Panc1 (cell line): ENCODE results near the gene RPP25.

Experiments
- POLR2AphosphoS5 ChIP-seq: IDR thresholded peaks from 2 replicates; pipeline ENCODE4 v1.6.1; 2012; ENCODE audit warnings: mild to moderate bottlenecking, low read depth, low read length, moderate library complexity
- TF ChIP-seq, protein P1 (sequence below): fragments of 450-650 bp; IDR thresholded peaks from 2 replicates; pipeline ENCODE4 v1.5.1; 2017; ENCODE audit warnings: mild to moderate bottlenecking

DNA sequence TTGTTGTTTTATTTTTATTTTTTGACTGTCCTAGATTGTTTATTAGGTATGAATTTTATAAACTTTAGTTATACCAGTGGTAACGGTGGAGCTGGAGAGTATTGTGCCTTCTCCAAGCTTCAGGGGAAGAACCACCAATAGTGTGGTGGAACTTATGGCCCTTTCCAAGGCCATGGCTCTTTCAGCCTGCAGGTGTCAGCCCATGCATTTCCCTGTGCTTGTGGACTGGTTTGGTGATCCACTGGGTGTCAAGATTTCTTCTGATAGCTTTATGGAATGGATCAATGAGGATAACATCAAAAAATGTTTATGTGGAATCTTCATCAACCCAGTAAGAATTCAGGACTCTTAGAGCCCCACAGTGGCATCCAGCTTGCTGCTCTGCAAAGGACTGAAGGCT is 19.6 kb upstream of the RPP25 start:
- no peak for TF ChIP-seq POLR2AphosphoS5
- TF ChIP-seq, protein P1, sequence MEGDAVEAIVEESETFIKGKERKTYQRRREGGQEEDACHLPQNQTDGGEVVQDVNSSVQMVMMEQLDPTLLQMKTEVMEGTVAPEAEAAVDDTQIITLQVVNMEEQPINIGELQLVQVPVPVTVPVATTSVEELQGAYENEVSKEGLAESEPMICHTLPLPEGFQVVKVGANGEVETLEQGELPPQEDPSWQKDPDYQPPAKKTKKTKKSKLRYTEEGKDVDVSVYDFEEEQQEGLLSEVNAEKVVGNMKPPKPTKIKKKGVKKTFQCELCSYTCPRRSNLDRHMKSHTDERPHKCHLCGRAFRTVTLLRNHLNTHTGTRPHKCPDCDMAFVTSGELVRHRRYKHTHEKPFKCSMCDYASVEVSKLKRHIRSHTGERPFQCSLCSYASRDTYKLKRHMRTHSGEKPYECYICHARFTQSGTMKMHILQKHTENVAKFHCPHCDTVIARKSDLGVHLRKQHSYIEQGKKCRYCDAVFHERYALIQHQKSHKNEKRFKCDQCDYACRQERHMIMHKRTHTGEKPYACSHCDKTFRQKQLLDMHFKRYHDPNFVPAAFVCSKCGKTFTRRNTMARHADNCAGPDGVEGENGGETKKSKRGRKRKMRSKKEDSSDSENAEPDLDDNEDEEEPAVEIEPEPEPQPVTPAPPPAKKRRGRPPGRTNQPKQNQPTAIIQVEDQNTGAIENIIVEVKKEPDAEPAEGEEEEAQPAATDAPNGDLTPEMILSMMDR = no peak
